Neural cell (in vitro differentiated cells): ENCODE measurements around the gene CDC42BPB. TPM values are rescaled to one million over a fixed set of nuclear protein-coding genes. Genes with fewer than 3 reads are reported as not detected.

ENCODE experiments used
- H2AFZ ChIP-seq: fragments of 200-600, 300-800 bp; sonication (generic), shearing (Covaris generic); 2 replicates; pipeline ENCODE4 v1.6.0; 2014; ENCODE audit warnings: low read depth, mild to moderate bottlenecking, antibody characterized with exemption, low read length, moderate library complexity
- H3F3A ChIP-seq: fragments of 200-600 bp; shearing (Covaris generic); 2 replicates; pipeline ENCODE4 v1.6.1; 2016; ENCODE audit warnings: mild to moderate bottlenecking, moderate library complexity, mixed read lengths, antibody characterized with exemption, low read length; ENCODE audit not compliant: insufficient read depth, poor library complexity, severe bottlenecking
- H3K27ac ChIP-seq: fragments of 200-600, 300-800 bp; sonication (generic), shearing (Covaris generic); 2 replicates; pipeline ENCODE4 v1.5.1; 2014; ENCODE audit warnings: mild to moderate bottlenecking, low read length, moderate library complexity
- H3K27me3 ChIP-seq: fragments of 300-800, 200-600 bp; sonication (generic), shearing (Covaris generic); 2 replicates; pipeline ENCODE4 v1.6.0; 2014; ENCODE audit warnings: mild to moderate bottlenecking, low read depth, low read length, moderate library complexity; ENCODE audit not compliant: insufficient read depth
- H3K36me3 ChIP-seq: fragments of 300-800, 200-600 bp; sonication (generic), shearing (Covaris generic); 2 replicates; pipeline ENCODE4 v1.5.1; 2014; ENCODE audit warnings: mild to moderate bottlenecking, antibody characterized with exemption, low read length, moderate library complexity; ENCODE audit not compliant: insufficient read depth
- H3K4me2 ChIP-seq: fragments of 300-800, 200-600 bp; sonication (generic), shearing (Covaris generic); 2 replicates; pipeline ENCODE4 v1.6.0; 2014; ENCODE audit warnings: mild to moderate bottlenecking, low read length
- H3K4me3 ChIP-seq: fragments of 300-800, 200-600 bp; sonication (generic), shearing (Covaris generic); 2 replicates; pipeline ENCODE4 v1.5.1; 2014; ENCODE audit warnings: mild to moderate bottlenecking, low read length, moderate library complexity
- H3K79me2 ChIP-seq: fragments of 200-600 bp; shearing (Covaris generic); replicated peaks from 2 replicates; pipeline ENCODE4 v1.6.0; 2014; ENCODE audit warnings: mild to moderate bottlenecking, low read length, moderate library complexity; ENCODE audit not compliant: insufficient read depth
- H3K9ac ChIP-seq: fragments of 300-800, 200-600 bp; sonication (generic), shearing (Covaris generic); 2 replicates; pipeline ENCODE4 v1.6.1; 2016; ENCODE audit warnings: mild to moderate bottlenecking, low read length, mixed read lengths
- H3K9me2 ChIP-seq: fragments of 200-600 bp; shearing (Covaris generic); 2 replicates; pipeline ENCODE4 v1.6.1; 2016; ENCODE audit warnings: mild to moderate bottlenecking, low read length, mixed read lengths; ENCODE audit not compliant: insufficient read depth
- H3K9me3 ChIP-seq: fragments of 200-600, 300-800 bp; sonication (generic), shearing (Covaris generic); 2 replicates; pipeline ENCODE4 v1.6.1; 2016; ENCODE audit warnings: mild to moderate bottlenecking, mixed run types, low read length, moderate library complexity, mixed read lengths
- H4K20me1 ChIP-seq: fragments of 200-600 bp; shearing (Covaris generic); 2 replicates; pipeline ENCODE4 v1.6.1; 2016; ENCODE audit warnings: mild to moderate bottlenecking, mixed run types; ENCODE audit not compliant: insufficient read depth
- EP300 ChIP-seq: fragments of 450-650 bp; conservative IDR thresholded peaks from 2 replicates; pipeline ENCODE4 v1.6.1; 2014; ENCODE audit warnings: antibody characterized with exemption, mild to moderate bottlenecking, moderate library complexity; ENCODE audit not compliant: poor library complexity, severe bottlenecking
- EZH2 ChIP-seq: fragments of 200-600, 300-800 bp; shearing (Covaris generic), sonication (generic); IDR thresholded peaks from 2 replicates; pipeline ENCODE4 v1.6.1; 2014; ENCODE audit warnings: antibody characterized with exemption, low read length, borderline replicate concordance, mild to moderate bottlenecking; ENCODE audit not compliant: insufficient read depth, poor library complexity, severe bottlenecking
- MXI1 ChIP-seq: fragments of 450-650 bp; conservative IDR thresholded peaks from 2 replicates; pipeline ENCODE4 v1.6.1; 2014; ENCODE audit warnings: antibody characterized with exemption, mild to moderate bottlenecking; ENCODE audit not compliant: poor library complexity, severe bottlenecking
- POLR2AphosphoS5 ChIP-seq: IDR thresholded peaks from 2 replicates; pipeline ENCODE4 v1.6.1; 2012
- RAD21 ChIP-seq: fragments of 450-650 bp; conservative IDR thresholded peaks from 2 replicates; pipeline ENCODE4 v1.6.1; 2014; ENCODE audit warnings: antibody characterized with exemption, mild to moderate bottlenecking, moderate library complexity
- SMC3 ChIP-seq: fragments of 450-650 bp; conservative IDR thresholded peaks from 2 replicates; pipeline ENCODE4 v1.6.1; 2014; ENCODE audit warnings: antibody characterized with exemption, mild to moderate bottlenecking, moderate library complexity; ENCODE audit not compliant: poor library complexity
- TAF1 ChIP-seq: IDR thresholded peaks from 2 replicates; pipeline ENCODE4 v1.6.1; 2012; ENCODE audit warnings: low read depth
- polyA plus RNA-seq: library from polyadenylated mRNA; depleted of rRNA; stranded (reverse); fragments of >200 nt; gene quantifications from 2 replicates; pipeline ENCODE4 v1.2.3, GENCODE V29; 2014
- TF ChIP-seq, protein P1 (sequence below): IDR thresholded peaks from 2 replicates; pipeline ENCODE4 v1.6.1; 2012; ENCODE audit warnings: borderline replicate concordance
- TF ChIP-seq, protein P2 (sequence below): fragments of 450-650 bp; IDR thresholded peaks from 2 replicates; pipeline ENCODE4 v1.5.1; 2014; ENCODE audit warnings: antibody characterized with exemption, mild to moderate bottlenecking, moderate library complexity; ENCODE audit not compliant: poor library complexity, severe bottlenecking

Gene CDC42BPB
- polyA plus RNA-seq, 1 donor from 2014 or later = 43.8 TPM

GRCh38 chr14:103019826-103020225 is 37.5 kb downstream of the CDC42BPB start:
- no peaks in the 10 kb centered on the region for H3F3A ChIP-seq
- no peak for TF ChIP-seq POLR2AphosphoS5
- no peak for TF ChIP-seq EZH2
- TF ChIP-seq TAF1 = no peak
- TF ChIP-seq MXI1 = no peak
- TF ChIP-seq SMC3 = no peak
- TF ChIP-seq, protein P1, sequence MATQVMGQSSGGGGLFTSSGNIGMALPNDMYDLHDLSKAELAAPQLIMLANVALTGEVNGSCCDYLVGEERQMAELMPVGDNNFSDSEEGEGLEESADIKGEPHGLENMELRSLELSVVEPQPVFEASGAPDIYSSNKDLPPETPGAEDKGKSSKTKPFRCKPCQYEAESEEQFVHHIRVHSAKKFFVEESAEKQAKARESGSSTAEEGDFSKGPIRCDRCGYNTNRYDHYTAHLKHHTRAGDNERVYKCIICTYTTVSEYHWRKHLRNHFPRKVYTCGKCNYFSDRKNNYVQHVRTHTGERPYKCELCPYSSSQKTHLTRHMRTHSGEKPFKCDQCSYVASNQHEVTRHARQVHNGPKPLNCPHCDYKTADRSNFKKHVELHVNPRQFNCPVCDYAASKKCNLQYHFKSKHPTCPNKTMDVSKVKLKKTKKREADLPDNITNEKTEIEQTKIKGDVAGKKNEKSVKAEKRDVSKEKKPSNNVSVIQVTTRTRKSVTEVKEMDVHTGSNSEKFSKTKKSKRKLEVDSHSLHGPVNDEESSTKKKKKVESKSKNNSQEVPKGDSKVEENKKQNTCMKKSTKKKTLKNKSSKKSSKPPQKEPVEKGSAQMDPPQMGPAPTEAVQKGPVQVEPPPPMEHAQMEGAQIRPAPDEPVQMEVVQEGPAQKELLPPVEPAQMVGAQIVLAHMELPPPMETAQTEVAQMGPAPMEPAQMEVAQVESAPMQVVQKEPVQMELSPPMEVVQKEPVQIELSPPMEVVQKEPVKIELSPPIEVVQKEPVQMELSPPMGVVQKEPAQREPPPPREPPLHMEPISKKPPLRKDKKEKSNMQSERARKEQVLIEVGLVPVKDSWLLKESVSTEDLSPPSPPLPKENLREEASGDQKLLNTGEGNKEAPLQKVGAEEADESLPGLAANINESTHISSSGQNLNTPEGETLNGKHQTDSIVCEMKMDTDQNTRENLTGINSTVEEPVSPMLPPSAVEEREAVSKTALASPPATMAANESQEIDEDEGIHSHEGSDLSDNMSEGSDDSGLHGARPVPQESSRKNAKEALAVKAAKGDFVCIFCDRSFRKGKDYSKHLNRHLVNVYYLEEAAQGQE = no peak
- TF ChIP-seq RAD21 = no peak
- TF ChIP-seq EP300 = no peak
- TF ChIP-seq, protein P2, sequence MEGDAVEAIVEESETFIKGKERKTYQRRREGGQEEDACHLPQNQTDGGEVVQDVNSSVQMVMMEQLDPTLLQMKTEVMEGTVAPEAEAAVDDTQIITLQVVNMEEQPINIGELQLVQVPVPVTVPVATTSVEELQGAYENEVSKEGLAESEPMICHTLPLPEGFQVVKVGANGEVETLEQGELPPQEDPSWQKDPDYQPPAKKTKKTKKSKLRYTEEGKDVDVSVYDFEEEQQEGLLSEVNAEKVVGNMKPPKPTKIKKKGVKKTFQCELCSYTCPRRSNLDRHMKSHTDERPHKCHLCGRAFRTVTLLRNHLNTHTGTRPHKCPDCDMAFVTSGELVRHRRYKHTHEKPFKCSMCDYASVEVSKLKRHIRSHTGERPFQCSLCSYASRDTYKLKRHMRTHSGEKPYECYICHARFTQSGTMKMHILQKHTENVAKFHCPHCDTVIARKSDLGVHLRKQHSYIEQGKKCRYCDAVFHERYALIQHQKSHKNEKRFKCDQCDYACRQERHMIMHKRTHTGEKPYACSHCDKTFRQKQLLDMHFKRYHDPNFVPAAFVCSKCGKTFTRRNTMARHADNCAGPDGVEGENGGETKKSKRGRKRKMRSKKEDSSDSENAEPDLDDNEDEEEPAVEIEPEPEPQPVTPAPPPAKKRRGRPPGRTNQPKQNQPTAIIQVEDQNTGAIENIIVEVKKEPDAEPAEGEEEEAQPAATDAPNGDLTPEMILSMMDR = no peak
- H3K9me2 ChIP-seq = no peaks in the 10 kb centered on the region
- H3K9me3 ChIP-seq = no peaks in the 10 kb centered on the region
- no peak overlapping the region for H3K4me3 ChIP-seq
- H2AFZ ChIP-seq = no peak overlapping the region
- no peaks in the 10 kb centered on the region for H3K36me3 ChIP-seq
- no peak overlapping the region for H3K9ac ChIP-seq
- H3K4me2 ChIP-seq = no peak overlapping the region
- no peak overlapping the region for H3K27ac ChIP-seq
- peaks cover 5% of the 10 kb centered on the region for H3K79me2 ChIP-seq
- no peaks in the 10 kb centered on the region for H3K27me3 ChIP-seq
- no peaks in the 10 kb centered on the region for H4K20me1 ChIP-seq

DNA sequence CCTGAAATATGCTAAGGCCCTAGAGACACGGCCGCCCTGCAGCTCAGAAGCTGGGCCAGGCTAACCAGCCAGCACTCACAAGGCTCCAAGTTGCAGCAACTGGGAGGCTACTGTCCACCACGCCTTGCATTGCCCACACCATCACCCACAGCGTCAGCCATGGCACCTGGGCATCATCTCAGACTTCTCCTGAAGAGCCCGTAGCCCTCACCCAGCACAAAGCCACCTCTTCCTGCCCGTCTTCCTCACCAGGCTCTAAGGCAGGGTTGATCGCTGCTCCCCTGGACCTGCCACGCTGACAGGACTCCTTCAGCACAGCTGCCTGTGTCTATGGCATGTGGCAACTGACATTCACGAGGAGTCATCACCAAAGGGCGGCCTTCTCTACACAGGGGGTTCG is 38.1 kb downstream of the CDC42BPB start:
- H2AFZ ChIP-seq = no peak overlapping the region
- H3K9me3 ChIP-seq = no peaks in the 10 kb centered on the region
- no peak overlapping the region for H3K4me2 ChIP-seq
- no peaks in the 10 kb centered on the region for H3K36me3 ChIP-seq
- H3K4me3 ChIP-seq = no peak overlapping the region
- no peaks in the 10 kb centered on the region for H3K9me2 ChIP-seq
- H3K9ac ChIP-seq = no peak overlapping the region
- no peaks in the 10 kb centered on the region for H3K27me3 ChIP-seq
- H3K79me2 ChIP-seq = peaks cover 5% of the 10 kb centered on the region
- no peaks in the 10 kb centered on the region for H4K20me1 ChIP-seq
- no peak overlapping the region for H3K27ac ChIP-seq
- TF ChIP-seq, protein P1 = no peak
- no peak for TF ChIP-seq MXI1
- TF ChIP-seq POLR2AphosphoS5 = no peak
- no peak for TF ChIP-seq EZH2
- TF ChIP-seq, protein P2 = no peak
- no peak for TF ChIP-seq SMC3
- TF ChIP-seq TAF1 = no peak
- TF ChIP-seq RAD21 = no peak
- no peak for TF ChIP-seq EP300
- H3F3A ChIP-seq = no peaks in the 10 kb centered on the region
